ENCODE measurements around the gene NDFIP1.

DNA sequence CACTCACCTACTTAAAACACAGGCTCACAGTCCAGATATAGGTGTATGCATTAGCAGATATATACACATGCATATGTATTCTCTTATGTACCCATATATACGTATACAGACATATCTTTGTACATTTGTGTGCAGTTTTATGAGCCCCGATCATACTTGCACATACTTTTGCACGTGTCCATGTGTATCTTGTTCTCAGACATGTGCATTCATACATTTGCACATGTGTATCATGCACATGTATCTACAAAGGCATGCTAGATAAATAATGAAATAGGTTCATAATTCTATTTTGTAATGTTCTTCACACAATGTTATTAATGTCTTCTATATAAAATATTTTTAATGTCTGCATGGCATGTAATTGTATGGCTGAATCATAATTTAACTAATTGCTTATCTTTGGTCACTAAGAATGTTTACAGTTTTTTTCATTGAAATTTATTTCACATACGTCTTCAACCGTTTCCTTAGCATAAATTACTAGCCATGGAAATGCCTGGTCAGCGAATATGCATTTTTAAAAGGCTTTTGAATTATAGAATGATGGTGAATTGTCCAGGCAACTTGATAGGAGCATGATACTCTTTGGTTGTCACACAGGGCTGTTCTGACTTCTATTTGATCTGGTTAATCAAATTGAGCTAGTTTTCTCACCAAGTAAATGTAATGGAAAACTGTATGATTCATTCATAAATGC, 2.6 kb downstream of the NDFIP1 start:
- TF ChIP-seq, protein P1, sequence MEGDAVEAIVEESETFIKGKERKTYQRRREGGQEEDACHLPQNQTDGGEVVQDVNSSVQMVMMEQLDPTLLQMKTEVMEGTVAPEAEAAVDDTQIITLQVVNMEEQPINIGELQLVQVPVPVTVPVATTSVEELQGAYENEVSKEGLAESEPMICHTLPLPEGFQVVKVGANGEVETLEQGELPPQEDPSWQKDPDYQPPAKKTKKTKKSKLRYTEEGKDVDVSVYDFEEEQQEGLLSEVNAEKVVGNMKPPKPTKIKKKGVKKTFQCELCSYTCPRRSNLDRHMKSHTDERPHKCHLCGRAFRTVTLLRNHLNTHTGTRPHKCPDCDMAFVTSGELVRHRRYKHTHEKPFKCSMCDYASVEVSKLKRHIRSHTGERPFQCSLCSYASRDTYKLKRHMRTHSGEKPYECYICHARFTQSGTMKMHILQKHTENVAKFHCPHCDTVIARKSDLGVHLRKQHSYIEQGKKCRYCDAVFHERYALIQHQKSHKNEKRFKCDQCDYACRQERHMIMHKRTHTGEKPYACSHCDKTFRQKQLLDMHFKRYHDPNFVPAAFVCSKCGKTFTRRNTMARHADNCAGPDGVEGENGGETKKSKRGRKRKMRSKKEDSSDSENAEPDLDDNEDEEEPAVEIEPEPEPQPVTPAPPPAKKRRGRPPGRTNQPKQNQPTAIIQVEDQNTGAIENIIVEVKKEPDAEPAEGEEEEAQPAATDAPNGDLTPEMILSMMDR (IDR thresholded peaks at IDR 0.05): no peak
- no peak for TF ChIP-seq POLR2A (IDR thresholded peaks at IDR 0.05)

All from adrenal gland (tissue), 5 donors.